Endodermal cell (in vitro differentiated cells): ENCODE measurements around the gene OR10J5. TPM values are rescaled to one million over a fixed set of nuclear protein-coding genes. Genes with fewer than 3 reads are reported as not detected.
A peak's percentile ranks its signal among the peaks of the same experiment; 100 is the strongest.

Source experiments
- DNase-seq: peaks from one replicate; pipeline ENCODE4 v3.0.0-alpha.2; 2017
- H3K27ac ChIP-seq: 2 replicates; pipeline ENCODE4 v1.5.1; 2013; ENCODE audit warnings: mild to moderate bottlenecking, low read depth, low read length, moderate library complexity
- H3K27me3 ChIP-seq: 2 replicates; pipeline ENCODE4 v1.6.1; 2013; ENCODE audit warnings: mild to moderate bottlenecking, low read length, moderate library complexity; ENCODE audit not compliant: insufficient read depth, control insufficient read depth, poor library complexity, severe bottlenecking
- H3K36me3 ChIP-seq: 2 replicates; pipeline ENCODE4 v1.7.0; 2013; ENCODE audit warnings: mild to moderate bottlenecking, low read length, moderate library complexity; ENCODE audit not compliant: control insufficient read depth, insufficient read depth
- H3K4me1 ChIP-seq: one replicate; pipeline ENCODE4 v1.7.0; 2013; ENCODE audit warnings: low read length; ENCODE audit not compliant: control insufficient read depth, insufficient read depth
- H3K4me3 ChIP-seq: 2 replicates; pipeline ENCODE4 v1.5.1; 2013; ENCODE audit warnings: mild to moderate bottlenecking, low read length, moderate library complexity
- H3K9ac ChIP-seq: 2 replicates; pipeline ENCODE4 v1.6.1; 2013; ENCODE audit warnings: mild to moderate bottlenecking, low read length, moderate library complexity; ENCODE audit not compliant: poor library complexity, severe bottlenecking; ENCODE audit errors: extremely low read depth
- H3K9me3 ChIP-seq: 2 replicates; pipeline ENCODE4 v1.6.1; 2013; ENCODE audit warnings: mild to moderate bottlenecking, low read length, moderate library complexity; ENCODE audit not compliant: control insufficient read depth
- H3K27ac Mint-ChIP-seq: 2 replicates; pipeline ENCODE4 v1.8.0; 2020; ENCODE audit warnings: mixed read lengths
- H3K27me3 Mint-ChIP-seq: 2 replicates; pipeline ENCODE4 v1.8.0; 2021; ENCODE audit warnings: mild to moderate bottlenecking, mixed read lengths; ENCODE audit not compliant: insufficient read depth
- H3K36me3 Mint-ChIP-seq: 2 replicates; pipeline ENCODE4 v1.8.0; 2020; ENCODE audit warnings: low read depth, mixed read lengths
- H3K4me1 Mint-ChIP-seq: 2 replicates; pipeline ENCODE4 v1.8.0; 2020; ENCODE audit warnings: mixed read lengths
- H3K4me3 Mint-ChIP-seq: 2 replicates; pipeline ENCODE4 v1.8.0; 2020; ENCODE audit warnings: mild to moderate bottlenecking, moderate library complexity, mixed read lengths
- H3K9me3 Mint-ChIP-seq: 2 replicates; pipeline ENCODE4 v1.8.0; 2020; ENCODE audit warnings: mild to moderate bottlenecking, mixed read lengths
- WGBS, 2 experiments: methylation state at CpG; one replicate each; pipeline versions ENCODE4 v1.1.5 to v1.1.7; 2013; ENCODE audit warnings: missing lambda C conversion rate in 2 of 2, mixed read lengths in 1 of 2; ENCODE audit not compliant: insufficient coverage in 1 of 2, insufficient read length in 1 of 2; 5-methylcytosine and 5-hydroxymethylcytosine counted together
- total RNA-seq, 2 donors: library from RNA; stranded (reverse); fragmentation: NEBNext Ultra II Directional in 1 of 2; extraction: Animal tissue kit (Norgen Biotek cat#: 25700) in 1 of 2; gene quantifications; 2 replicates in 1 of 2; 3 replicates in 1 of 2; pipeline ENCODE4 v1.2.1, GENCODE V29; 2021
- TF ChIP-seq, protein P1 (sequence below): fragments of 200-600 bp; sonication (generic); conservative IDR thresholded peaks from 2 replicates; pipeline ENCODE4 v1.5.0; 2021; ENCODE audit warnings: antibody characterized with exemption, mild to moderate bottlenecking

Gene OR10J5
- total RNA-seq, 2 donors from 2014 or later: not detected

DNA sequence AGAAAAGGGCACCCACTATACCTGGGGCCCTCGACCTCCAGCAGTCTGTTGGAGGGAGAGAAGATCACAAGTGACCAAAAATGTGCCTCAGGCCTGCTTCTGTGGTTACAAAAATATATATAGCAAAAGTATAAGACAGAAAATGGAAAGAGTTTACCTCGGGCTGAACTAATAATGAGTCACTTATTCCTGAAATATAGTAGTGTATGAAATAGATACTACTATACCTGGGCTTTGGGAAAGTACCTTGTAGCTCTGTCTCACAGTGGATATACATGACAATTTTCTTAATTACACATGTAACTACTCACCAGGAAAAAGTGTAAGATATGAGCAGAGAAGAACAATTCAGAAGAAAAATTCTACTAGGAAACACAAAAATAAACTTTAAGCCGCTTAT lies 44.5 kb upstream of the OR10J5 start:
- DNase-seq: no peak
- no peak overlapping the region for H3K9ac ChIP-seq
- H3K27ac ChIP-seq: no peak overlapping the region
- H3K36me3 ChIP-seq: no peaks in the 10 kb centered on the region
- TF ChIP-seq, protein P1, sequence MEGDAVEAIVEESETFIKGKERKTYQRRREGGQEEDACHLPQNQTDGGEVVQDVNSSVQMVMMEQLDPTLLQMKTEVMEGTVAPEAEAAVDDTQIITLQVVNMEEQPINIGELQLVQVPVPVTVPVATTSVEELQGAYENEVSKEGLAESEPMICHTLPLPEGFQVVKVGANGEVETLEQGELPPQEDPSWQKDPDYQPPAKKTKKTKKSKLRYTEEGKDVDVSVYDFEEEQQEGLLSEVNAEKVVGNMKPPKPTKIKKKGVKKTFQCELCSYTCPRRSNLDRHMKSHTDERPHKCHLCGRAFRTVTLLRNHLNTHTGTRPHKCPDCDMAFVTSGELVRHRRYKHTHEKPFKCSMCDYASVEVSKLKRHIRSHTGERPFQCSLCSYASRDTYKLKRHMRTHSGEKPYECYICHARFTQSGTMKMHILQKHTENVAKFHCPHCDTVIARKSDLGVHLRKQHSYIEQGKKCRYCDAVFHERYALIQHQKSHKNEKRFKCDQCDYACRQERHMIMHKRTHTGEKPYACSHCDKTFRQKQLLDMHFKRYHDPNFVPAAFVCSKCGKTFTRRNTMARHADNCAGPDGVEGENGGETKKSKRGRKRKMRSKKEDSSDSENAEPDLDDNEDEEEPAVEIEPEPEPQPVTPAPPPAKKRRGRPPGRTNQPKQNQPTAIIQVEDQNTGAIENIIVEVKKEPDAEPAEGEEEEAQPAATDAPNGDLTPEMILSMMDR: no peak
- no peaks in the 10 kb centered on the region for H3K4me1 ChIP-seq
- Mint-ChIP-seq H3K27me3 (peaks cover 40% of the 10 kb centered on the region), H3K4me1 (no peaks in the 10 kb centered on the region), H3K9me3 (peaks cover 38% of the 10 kb centered on the region), H3K36me3 (no peaks in the 10 kb centered on the region), H3K4me3 (no peak overlapping the region), H3K27ac (no peak overlapping the region)
- 85% methylated on average over 2 of the region's 3 CpGs; no CpG with 5 or more reads in 1 of the 2 experiments for WGBS, 2 experiments
- peaks cover 53% of the 10 kb centered on the region for H3K27me3 ChIP-seq
- no peaks in the 10 kb centered on the region for H3K9me3 ChIP-seq
- H3K4me3 ChIP-seq: no peak overlapping the region

- peaks cover 24% of the 10 kb centered on the region for H3K27me3 ChIP-seq
- TF ChIP-seq, protein P1: no peak
- H3K4me3 Mint-ChIP-seq: no peak overlapping the region
- H3K9me3 Mint-ChIP-seq: peaks cover 53% of the 10 kb centered on the region
- no peak overlapping the region for H3K27ac Mint-ChIP-seq
- no peak overlapping the region for H3K9ac ChIP-seq
- no peaks in the 10 kb centered on the region for H3K36me3 Mint-ChIP-seq
- H3K4me3 ChIP-seq: no peak overlapping the region
- no peak for DNase-seq
- WGBS, 2 experiments: 92 to 100% methylated on average over 2 of the region's 3 CpGs
- H3K36me3 ChIP-seq: no peaks in the 10 kb centered on the region
- no peaks in the 10 kb centered on the region for H3K4me1 ChIP-seq
- H3K4me1 Mint-ChIP-seq: no peaks in the 10 kb centered on the region
- H3K9me3 ChIP-seq: peaks cover 5% of the 10 kb centered on the region
- H3K27me3 Mint-ChIP-seq: peaks cover 18% of the 10 kb centered on the region
- no peak overlapping the region for H3K27ac ChIP-seq
Measured at GRCh38 chr1:159577446-159577845, 41.6 kb upstream of the OR10J5 start.

DNA sequence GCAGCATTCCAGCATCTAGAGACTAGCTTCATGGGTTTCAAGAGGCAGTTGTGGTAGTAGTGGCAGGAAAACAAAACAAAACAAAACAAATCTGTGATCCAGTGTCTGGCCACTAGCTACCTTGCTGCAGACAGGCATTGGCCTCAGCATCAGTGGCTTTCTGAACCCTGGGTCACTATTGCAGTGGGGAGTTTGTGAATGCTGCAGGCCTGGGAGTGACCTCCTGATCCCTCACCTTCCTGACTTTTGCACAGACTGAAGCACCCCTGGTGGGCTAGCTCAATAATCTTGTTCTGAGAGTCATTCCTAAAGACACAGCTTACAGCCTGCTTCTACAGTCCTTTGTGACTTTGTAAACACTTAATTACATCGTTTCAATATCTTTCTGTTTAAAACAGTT lies 26.9 kb upstream of the OR10J5 start:
- Mint-ChIP-seq H3K9me3 (peaks cover 57% of the 10 kb centered on the region), H3K36me3 (no peaks in the 10 kb centered on the region), H3K27me3 (no peaks in the 10 kb centered on the region), H3K4me1 (no peaks in the 10 kb centered on the region), H3K4me3 (no peak overlapping the region), H3K27ac (no peak overlapping the region)
- peak overlapping the region; percentile 21 for H3K27ac ChIP-seq
- no peaks in the 10 kb centered on the region for H3K9me3 ChIP-seq
- 45 to 70% methylated on average over 1 of the region's 1 CpG for WGBS, 2 experiments
- peak; percentile 44 for DNase-seq
- no peaks in the 10 kb centered on the region for H3K4me1 ChIP-seq
- TF ChIP-seq, protein P1: no peak
- H3K36me3 ChIP-seq: no peaks in the 10 kb centered on the region
- H3K27me3 ChIP-seq: peaks cover 4% of the 10 kb centered on the region
- no peak overlapping the region for H3K9ac ChIP-seq
- no peak overlapping the region for H3K4me3 ChIP-seq
